Left lobe of liver (tissue), 2 donors: Measurements from ENCODE around the gene CATSPERD. TPM values are rescaled to one million over a fixed set of nuclear protein-coding genes. Genes with fewer than 3 reads are reported as not detected.

Experiments used
- ATAC-seq: fragments of 200-7000 bp; cut with Tn5 transposase; one replicate; pipeline ENCODE4 v1.9.1; 2020; ENCODE audit warnings: mild to moderate bottlenecking, moderate library complexity
- DNase-seq: peaks from one replicate; pipeline ENCODE4 v3.0.0-alpha.2; 2020; ENCODE audit warnings: low spot score
- total RNA-seq: library from RNA; stranded (reverse); gene quantifications from one replicate; pipeline ENCODE4 v1.2.1, GENCODE V29; 2021
- donor health status: DM: no; HTN: no; CAD: no; lungs with moderate emphysema.
- donor health status: DM: no; HTN: yes; CAD: no.

CATSPERD gene, protein sequence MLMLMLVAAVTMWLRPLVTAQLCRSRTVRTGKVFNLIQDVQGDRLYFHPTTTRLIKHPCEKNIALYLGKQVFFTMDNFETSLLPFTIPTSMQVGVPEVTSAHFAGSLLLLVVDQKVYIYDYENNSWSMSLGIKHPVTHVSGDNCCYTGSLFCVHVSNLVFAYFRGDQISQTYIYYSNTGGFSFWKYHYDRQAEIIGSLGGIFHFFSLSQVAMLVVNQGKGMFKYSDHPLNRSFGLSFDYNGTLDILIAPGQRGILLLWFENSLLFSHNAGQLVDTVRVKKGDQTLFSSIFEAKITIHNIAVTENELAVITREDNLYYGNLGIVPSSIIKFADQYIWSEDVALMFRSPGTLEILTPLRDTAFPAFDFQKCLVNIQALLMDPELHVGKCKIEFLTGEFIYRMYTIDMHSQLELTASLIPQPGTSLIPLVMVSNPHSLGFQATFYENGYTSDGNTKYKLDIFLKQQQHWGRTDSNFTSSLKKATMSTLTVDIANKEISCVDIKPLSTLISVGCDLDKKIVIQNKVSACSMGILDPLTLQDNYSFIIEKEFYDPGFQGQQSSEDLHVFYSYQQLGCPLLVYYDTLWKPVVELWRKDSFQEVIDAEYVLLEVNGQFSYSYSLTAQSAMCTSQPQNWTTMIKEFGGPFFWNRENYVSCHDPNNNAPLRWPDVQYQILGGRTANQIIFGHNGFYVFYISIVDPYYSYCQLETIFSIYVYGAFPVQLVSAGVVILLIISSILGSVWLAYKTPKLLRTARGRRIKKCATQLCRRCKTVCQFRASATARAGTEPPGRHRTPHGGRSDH
- not detected for total RNA-seq

DNA sequence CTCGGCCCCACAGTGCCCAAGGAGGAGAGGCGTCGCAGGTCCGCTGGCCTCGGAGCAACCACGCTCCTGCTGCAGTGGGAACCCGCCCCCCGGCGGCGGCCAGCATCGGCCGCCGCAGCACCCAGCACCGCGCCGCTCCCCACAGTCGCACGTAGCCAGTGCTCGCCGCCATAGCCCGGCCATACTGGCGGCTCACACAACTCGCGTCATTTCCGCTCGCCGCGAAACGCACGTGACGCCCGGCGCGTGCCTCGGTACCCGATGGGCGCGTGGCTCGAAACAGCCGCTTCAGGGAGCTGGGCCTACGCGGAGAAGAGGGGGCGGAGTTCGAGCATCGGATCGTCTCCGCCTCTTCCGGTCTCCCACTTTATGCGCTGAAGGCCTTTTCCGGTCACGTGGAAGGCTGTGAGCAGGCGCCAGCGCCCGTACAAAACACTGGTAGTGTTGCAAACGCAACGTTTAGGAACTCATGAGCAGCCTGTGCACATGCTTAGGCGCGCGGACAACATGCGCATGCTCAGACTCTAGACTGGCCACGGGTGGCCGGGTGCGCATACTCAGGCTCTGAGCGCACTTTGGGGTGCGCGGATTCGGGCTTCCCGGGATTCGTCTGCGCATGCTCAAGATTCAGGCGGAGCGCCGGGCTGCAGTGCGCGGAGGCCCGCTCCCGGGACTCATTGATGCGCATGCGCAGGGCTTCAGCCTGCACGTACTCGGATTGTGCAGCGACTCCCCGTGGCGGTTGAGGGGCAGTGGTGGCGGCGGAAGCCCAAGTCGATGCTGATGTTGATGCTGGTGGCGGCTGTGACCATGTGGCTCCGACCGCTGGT lies at the start of gene CATSPERD, which contains the start of gene LONP1:
Gene CATSPERD (plus strand): TSS at position 677 of the 830 bp plus-strand sequence. CDS start 101 bp downstream, at position 778.
Gene LONP1 (minus strand): TSS at position 186 of the 830 bp plus-strand sequence. CDS start 14 bp downstream, at position 172.
- ATAC-seq (peak; percentile 94), DNase-seq (peak; percentile 99)

DNA sequence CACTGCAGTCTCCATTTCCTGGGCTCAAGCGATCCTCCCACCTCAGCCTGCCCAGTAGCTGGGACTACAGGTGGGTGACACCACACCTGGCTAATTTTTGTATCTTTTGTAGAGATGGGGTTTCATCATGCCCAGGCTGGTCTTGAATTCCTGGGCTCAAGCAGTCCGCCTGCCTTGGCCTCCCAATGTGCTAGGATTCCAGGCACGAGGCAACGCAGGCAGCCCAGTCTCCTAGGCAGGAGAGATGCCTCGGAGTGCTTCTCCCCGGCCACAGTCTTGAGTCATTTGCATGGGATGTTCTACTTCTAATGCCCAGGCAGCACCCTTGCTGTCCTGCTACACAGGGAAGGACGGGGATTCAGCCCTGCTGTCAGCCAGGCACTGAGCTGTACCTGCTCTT lies 48.8 kb upstream of the CATSPERD start:
- ATAC-seq (no peak), DNase-seq (no peak)

DNA sequence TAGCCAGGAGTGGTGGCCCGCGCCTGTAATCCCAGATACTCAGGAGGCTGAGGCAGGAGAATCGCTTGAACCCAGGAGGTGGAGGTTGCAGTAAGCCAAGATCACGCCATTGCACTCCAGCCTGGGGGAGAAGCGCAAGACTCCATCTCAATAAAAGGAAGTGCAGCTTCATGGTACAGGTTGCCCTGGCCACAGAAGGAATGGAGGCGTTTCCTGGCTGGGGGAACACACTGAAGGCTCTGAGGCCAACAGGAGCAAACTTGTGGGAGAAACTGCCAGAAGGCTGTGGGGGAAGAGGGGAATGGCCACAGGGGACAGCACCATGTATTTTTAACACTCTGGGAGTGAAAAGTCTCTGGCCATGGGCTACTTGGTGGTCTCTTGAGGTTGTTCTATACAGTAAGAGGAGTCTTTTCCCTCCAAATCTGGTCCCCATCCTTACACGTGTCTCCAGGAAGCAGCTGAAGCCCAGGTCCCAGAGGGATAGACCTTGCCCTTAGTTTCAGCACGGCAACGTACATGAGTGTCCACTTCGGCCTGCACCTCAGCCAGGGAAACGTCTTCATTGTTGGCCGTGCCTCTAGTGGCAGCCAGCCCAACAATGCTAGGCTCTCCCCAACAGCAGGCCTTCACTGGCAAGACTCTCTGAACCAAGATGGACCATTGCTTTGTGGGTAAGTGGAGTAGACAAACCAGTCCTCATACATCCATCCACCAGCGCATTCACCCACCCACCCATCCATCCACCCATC lies 47.6 kb upstream of the CATSPERD start:
- ATAC-seq (no peak), DNase-seq (no peak)

DNA sequence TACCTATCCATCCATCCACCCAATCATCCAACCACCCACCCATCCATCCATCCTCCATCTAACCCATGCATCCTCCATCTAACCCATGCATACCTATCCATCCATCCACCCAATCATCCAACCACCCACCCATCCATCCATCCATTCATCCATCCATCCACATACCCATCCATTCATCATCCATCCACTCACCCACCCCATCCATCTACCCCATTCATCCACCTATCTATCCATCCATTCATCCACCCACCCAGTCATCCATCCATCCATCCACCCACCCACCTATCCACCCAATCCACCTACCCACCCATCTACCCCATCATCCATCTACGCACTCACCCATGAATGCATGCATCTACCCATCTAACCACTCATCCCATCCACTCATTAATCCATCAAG lies 46.7 kb upstream of the CATSPERD start:
- no peak for ATAC-seq

DNA sequence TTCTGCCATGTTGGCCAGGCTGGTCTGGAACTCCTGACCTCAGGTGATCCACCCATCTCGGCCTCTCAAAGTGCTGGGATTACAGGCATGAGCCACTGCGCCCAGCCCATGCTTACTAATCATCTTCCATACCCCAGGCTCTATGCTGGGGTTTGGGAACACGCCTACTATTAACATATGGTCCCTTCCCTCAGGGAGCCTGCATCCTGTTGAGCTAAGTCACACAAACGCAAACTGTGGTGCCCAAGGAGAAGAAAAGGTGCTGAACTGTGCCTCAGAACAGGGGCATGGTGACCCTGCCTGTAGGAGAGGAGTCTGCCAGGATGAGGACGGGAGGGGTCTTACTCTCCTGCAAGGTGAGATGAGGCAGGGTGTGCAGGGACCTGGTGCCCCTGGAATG lies 45.7 kb upstream of the CATSPERD start:
- ATAC-seq (no peak), DNase-seq (no peak)

More for the DNA sequence above, 46.7 kb upstream of the CATSPERD start:
- no peak for DNase-seq

DNA sequence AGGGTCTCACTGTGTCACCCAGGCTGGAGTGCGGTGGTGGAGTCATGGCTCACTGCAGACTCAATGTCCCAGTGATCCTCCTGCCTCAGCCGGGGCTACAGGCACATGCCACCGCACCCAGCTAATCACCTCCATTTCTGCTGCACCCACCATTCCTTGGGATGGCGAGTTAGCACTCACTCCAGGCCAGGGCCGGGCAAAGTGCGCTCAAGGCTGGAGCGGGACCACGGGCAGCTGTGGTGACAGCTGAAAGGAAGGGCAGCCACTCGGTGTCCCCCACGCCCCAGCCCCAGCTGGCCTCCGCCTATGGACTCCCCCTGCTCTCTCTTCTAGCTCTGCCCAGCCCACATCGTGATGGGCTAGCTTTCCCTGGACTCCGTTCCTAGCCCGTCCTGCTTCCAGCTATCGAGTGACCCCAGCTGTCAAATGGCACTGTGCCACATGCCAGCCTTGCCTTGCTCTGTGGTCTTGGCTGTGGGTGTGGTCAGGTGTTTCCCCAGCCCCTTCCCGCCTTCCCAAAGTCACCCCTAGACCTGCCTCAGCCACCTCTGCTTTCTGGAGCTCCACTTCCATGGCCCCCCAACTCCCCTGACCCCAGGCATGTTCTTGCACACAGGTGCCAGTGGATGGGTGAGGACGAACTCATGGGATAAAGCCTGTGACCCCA lies 44.2 kb upstream of the CATSPERD start:
- DNase-seq, result no peak
- ATAC-seq, result no peak

DNA sequence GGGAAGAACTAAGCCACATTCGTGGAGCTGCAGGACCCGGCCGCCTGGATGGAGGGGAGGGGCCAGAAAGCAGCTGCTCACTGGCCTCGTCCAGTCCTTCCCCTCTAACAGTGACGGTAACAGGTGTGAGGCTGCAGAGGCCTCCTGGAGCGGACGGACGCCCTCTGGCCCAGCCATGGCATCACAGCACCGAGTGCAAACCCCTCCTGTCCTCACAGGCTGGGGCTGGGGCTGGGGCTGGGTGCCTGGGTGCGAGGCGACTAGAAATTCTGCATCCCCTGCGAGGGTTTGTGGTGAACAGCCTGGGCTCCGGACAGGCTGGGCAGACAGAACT lies 43.7 kb upstream of the CATSPERD start:
- DNase-seq (no peak), ATAC-seq (no peak)

DNA sequence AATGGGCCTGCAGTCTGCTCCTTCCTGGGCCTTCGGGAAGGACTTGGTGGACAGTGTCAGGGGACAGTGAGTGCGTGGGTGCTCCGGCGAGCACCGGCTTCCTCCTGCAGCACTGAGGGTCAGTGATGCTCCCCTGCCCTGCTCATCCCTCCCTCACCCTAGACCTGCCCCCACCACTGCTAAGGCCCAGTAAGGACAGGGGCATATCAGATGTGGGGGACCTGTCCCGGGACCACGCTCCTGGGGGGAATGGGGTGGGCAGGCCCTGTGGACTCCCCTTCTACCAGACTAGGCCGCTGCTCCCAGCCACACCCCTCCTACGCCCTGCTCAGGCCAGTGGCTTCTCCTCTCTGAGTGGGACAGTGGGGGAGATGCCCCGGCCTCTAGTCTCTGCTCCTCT lies 43.3 kb upstream of the CATSPERD start:
- no peak for DNase-seq
- no peak for ATAC-seq

DNA sequence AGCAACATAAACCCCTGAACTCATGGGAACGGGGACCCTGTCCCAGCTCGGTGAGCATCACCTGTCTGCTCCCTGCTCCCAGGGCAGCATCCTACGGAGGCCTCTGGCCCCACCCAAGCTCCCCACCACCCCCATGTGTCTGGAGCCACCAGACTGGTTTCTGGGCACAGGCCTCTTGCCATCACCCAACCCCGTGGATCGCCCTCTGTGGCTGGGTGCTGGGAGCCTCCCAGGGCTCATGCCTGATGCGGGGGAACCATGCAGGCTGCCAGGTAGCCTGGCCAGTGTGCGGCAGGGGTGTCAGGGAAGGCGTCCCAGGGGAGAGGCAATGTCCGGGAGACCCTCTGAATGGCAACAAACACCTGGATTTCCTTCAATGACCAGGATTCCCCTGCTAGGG lies 42.9 kb upstream of the CATSPERD start:
- DNase-seq, result no peak
- ATAC-seq, result no peak

DNA sequence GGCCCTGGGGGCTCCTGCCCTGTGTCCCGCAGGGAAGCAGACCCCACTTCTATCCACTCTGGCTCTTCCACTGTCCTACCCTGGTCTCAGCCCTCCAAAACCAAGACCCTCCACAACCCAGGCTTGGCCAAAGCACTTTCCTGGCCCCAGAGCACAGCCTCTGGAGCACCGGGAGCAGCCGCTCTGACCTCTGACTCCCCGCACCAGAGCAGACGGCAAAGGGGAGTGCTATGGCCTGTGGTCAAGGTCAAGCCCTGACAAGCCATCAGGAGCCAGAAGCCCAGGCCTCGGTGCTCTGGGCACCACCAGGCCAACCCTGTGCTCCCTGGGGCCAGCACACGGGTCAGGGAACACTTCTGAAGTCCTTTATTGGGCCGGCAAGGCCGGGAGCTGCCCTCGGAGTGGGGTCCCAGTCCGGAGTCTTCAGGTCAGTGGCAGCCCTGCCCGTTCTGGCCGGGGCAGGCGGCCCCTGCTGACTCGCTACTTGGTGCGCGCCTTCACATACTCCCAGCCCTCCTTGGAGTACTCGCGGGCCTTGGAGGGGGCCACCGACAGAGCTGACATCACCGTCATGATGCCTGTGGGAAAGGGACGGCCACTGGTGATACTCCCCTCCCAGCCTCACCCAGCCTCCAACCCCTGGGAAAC lies 42.2 kb upstream of the CATSPERD start:
- DNase-seq, result no peak

DNA sequence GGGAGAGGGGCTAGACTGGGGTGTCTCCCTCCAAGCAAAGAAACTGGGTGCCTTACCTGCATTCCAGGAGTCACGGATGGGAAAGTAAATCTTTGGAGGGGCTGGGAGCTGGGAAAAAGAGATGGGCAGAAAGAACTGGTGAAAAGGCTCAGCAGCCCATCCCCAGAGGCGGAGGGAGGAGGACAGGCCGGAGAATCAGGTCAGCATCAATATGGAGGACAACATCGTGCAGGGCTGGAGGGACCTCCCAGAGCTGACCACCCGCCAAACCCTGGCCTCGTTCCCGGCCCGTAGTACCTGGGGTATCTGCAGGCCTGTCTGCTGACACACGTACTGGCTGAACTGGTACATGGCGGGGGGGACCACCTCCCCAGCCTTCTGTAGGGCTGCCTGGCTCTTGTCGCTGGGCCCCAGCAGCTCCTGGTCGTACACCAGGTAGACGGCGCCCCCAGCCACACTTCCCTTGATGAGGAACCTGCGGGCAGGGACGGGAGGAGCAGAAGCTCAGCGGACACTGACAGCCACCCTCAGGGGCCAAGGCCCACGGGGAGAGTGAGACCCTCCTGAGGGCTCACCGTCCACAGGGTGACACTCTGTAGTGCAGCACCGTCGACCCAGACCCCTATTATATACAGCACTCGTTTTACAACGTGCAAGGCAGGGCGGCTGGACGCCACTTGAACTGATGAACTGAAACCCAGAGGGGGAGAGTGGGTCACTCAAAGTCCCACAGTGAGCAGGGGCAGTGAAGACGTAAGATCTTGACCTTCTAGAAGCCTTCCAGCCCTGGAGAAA lies 41.0 kb upstream of the CATSPERD start:
- DNase-seq (peak; percentile 54), ATAC-seq (no peak)

More for the DNA sequence above, 42.2 kb upstream of the CATSPERD start:
- no peak for ATAC-seq

DNA sequence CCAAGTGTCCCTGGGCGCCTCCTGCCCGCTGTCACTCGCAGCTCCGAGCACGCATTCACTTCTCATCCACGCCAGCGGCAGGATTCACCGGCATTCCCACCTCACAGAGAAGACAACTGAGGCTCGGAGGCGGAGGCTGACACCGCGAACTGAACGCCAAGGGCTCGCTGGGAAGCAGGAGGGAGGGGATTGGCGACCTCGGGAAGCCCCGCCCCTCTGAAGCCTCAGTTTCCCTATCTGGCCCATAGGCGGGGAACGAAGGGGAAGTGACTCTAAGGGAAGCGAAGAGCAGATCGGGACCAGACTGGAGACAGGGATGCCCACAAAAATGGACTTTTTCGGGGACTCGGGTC lies 40.4 kb upstream of the CATSPERD start:
- DNase-seq (no peak), ATAC-seq (peak; percentile 1)

DNA sequence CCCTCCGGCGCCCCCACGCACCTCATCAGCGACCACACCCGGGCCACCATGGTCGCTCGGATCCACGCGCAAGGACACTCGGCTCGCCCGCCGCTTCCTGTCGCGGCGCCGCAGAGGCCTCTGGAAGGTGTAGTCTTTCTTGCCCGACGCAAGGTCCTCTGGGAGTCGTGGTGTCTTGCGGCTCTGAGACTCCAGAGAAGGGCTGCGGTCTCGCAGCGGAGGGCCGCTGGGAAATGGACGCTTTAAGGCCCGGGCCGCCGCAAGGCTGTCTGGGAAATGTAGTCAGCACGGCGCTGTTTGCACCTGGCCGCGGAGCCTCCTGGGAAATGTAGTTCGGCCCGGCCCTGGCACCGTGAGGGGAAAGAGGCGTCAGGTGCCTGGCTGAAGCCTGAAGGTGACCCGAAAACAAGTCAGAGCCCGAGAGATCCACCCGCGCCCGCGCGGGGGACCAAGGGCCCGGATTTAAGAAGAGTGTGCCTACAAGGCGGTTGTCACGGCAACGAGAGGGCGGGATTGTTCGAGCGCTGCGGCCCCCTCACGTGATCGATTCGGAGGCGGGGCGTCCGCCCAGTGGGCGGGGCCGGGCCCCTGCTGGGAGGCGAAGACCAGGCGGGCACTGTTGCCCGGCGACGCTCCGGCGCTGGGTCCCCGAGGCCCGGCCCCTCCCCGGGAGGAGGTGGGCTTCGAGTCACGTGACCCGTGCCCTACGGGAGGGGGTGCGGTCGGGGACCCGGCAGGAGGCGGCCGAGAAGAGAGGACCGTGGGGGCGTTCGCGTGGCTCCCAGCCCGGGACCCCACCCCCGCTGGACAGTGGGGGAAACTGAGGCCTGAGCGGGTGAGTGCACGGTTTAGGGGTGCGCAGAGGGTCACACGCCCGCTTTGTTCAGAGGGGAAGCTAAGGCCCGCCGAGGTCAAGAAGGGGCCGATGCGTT lies 39.7 kb upstream of the CATSPERD start, which contains the start of the genes HSD11B1L and MICOS13:
Gene HSD11B1L (plus strand): TSS at position 591 of the 932 bp plus-strand sequence. CDS start 3,806 bp downstream, outside the sequence.
Gene MICOS13 (minus strand): TSS at position 80 of the 932 bp plus-strand sequence. CDS start 30 bp downstream, at position 50.
- ATAC-seq (peak; percentile 91), DNase-seq (peak; percentile 99)

DNA sequence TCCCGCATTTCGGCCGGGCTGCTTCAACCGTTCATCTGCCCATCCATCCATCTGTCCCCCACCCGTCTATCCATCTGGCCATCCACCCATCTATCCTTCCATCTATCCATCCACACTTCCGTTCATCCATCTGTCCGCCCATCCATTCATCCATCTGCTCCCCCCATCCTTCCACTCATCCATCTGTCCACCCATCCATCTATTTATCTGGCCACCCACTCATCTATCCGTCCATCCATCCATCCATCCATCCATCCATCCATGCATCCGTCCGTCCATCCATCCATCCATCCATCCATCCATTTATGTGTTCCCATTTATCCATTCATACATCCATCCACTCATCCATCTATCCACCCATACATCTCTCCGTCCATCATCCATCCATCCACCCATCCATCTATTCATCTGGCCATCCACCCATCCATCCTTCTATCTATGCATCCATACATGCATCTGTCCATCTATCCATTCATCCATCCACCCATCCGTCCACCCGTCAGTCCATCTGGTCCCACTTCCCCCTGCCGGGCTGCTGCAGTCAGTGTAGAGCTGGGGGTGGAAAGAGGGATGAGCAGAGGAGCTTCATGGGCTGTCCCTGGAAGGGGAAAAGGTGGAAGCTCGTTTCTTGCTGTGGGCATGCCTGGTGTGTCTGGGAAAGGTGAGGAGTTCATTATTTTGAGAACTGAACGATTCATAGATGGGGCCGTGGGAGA lies 38.9 kb upstream of the CATSPERD start:
- no peak for ATAC-seq
- no peak for DNase-seq

DNA sequence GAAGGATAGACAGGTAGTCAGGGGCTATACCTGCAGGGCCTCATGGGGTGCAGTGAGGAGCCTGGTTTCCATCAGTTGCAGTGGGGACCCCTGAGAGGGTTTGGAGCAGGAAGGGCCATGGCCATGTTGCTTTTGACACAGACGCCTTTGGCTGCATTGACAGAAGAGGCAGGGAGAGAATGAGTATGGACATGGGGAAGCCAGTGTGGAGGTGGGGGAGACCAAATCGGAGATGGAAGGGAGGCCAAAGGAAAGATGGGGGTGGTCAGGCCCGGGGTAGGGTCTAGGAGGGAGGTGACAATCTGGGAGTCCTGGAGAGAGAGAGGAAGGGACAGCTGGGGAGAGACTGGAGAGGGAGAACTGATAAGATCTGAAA lies 38.3 kb upstream of the CATSPERD start:
- DNase-seq (no peak), ATAC-seq (no peak)

DNA sequence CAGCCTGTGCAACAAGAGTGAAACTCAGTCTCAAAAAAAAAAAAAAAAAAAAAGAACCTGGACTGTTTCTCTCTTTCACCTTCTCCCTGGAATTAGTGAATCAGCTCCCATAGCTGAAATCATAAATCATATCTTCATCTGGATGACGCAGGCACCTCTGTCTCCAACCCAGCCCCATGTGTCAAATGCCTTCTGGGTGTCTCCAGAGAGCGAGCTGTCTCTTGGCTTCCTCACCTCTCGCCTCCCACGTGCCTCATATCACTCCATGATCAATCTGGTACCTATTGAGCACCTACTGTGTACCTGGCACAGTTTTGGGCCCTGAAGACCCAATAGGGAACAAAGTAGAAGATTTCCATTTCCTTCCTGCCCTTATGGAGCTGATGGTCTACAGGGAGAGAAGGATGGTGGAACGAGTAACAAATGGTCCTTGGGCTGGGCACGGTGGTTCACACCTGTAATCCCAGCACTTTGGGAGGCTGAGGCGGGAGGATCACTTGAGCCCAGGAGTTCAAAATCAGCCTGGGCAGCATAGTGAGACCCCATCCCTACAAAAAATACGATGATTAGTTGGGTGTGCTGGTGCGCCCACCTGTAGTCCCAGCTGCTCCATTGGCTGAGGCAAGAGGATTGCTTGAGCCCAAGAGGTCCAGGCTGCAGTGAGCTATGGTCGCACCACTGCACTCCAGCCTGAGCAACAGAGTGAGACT lies 37.1 kb upstream of the CATSPERD start:
- ATAC-seq, result no peak
- DNase-seq, result no peak
